A549 (cell line): ENCODE measurements around the gene DDX31.

Source experiments
- CEBPB ChIP-seq, 2 experiments: fragments of >200 bp in 1 of 2; sonication (Bioruptor Twin) in 1 of 2; formaldehyde crosslinking in 1 of 2; IDR thresholded peaks; 2 replicates each; pipeline ENCODE4 v1.6.1; 2012 to 2016
- ESRRA ChIP-seq: fragments of 150-350 bp; IDR thresholded peaks from 2 replicates; pipeline ENCODE4 v1.6.1; 2014; ENCODE audit warnings: mild to moderate bottlenecking, low read length, borderline replicate concordance
- MAZ ChIP-seq: fragments of 150-350 bp; IDR thresholded peaks from 2 replicates; pipeline ENCODE4 v1.6.1; 2014; ENCODE audit warnings: antibody characterized with exemption, low read depth, low read length, borderline replicate concordance
- POLR2A ChIP-seq: IDR thresholded peaks from 2 replicates; pipeline ENCODE4 v1.6.1; 2012; ENCODE audit warnings: mild to moderate bottlenecking, low read length
- REST ChIP-seq: fragments of 200-600 bp; sonication (generic); IDR thresholded peaks from 2 replicates; pipeline ENCODE4 v1.6.1; 2016; ENCODE audit warnings: antibody characterized with exemption, mild to moderate bottlenecking, moderate library complexity
- ZNF302 ChIP-seq: fragments of 250-450 bp; sonication (Bioruptor Pico); IDR thresholded peaks from 2 replicates; pipeline ENCODE4 v1.9.0; 2021; ENCODE audit warnings: inconsistent platforms, mild to moderate bottlenecking, moderate library complexity

- TF ChIP-seq POLR2A (no peak), ZNF302 (CRISPR knock-in tag) (no peak), CEBPB (IDR thresholded peaks at IDR 0.05) (no peak), ESRRA (no peak), MAZ (no peak), REST (no peak)
These were observed 29.2 kb upstream of the DDX31 start for GRCh38 chr9:132698989-132699388.
